ENCODE data around the gene CACNA1D.
"Not testable (repeated sequence)": the region's sequence is repeated elsewhere in the genome, so short reads cannot be mapped to it uniquely, and the experiment has no call there.

The CACNA1D gene

GRCh38 chr3:53661480-53661879, 167.1 kb downstream of the CACNA1D start:
- Histone ChIP-seq H3K27ac (ENCODE audit: insufficient read depth, low read depth, low read length, poor library complexity, severe bottlenecking) (no peak overlapping the region), H3K4me3 (ENCODE audit: insufficient read depth, low read depth, low read length) (no peak overlapping the region), H3K9me3 (ENCODE audit: control insufficient read depth, low read length) (no peaks in the 10 kb centered on the region), H3K4me1 (ENCODE audit: control insufficient read depth, insufficient read depth, low read length) (no peaks in the 10 kb centered on the region), H3K27me3 (ENCODE audit: control insufficient read depth, insufficient read depth, low read length, poor library complexity, severe bottlenecking) (no peaks in the 10 kb centered on the region), H3K36me3 (ENCODE audit: control insufficient read depth, insufficient read depth, low read length) (no peaks in the 10 kb centered on the region)
- 98 to 100% methylated on average over 4 to 5 of the region's 5 CpGs for WGBS, 2 experiments

- not testable (repeated sequence) for H3K36me3 ChIP-seq (ENCODE audit: control insufficient read depth, insufficient read depth, low read length); H3K27me3 ChIP-seq (ENCODE audit: control insufficient read depth, insufficient read depth, low read length, poor library complexity, severe bottlenecking); H3K9me3 ChIP-seq (ENCODE audit: control insufficient read depth, low read length); H3K4me1 ChIP-seq (ENCODE audit: control insufficient read depth, insufficient read depth, low read length); H3K27ac ChIP-seq (ENCODE audit: insufficient read depth, low read depth, low read length, poor library complexity, severe bottlenecking); H3K4me3 ChIP-seq (ENCODE audit: insufficient read depth, low read depth, low read length)
- WGBS, 2 experiments: 93 to 94% methylated on average over 4 of the region's 4 CpGs
Observed at GRCh38 chr3:53664812-53665211, 170.4 kb downstream of the CACNA1D start.

- Histone ChIP-seq H3K27me3 (ENCODE audit: control insufficient read depth, insufficient read depth, low read length, poor library complexity, severe bottlenecking) (no peaks in the 10 kb centered on the region), H3K9me3 (ENCODE audit: control insufficient read depth, low read length) (no peaks in the 10 kb centered on the region), H3K4me3 (ENCODE audit: insufficient read depth, low read depth, low read length) (no peak overlapping the region), H3K4me1 (ENCODE audit: control insufficient read depth, insufficient read depth, low read length) (no peaks in the 10 kb centered on the region), H3K27ac (ENCODE audit: insufficient read depth, low read depth, low read length, poor library complexity, severe bottlenecking) (no peak overlapping the region), H3K36me3 (ENCODE audit: control insufficient read depth, insufficient read depth, low read length) (no peaks in the 10 kb centered on the region)
- 90 to 91% methylated on average over 12 of the region's 12 CpGs for WGBS, 2 experiments
Observed at GRCh38 chr3:53665608-53666425, 171.4 kb downstream of the CACNA1D start.

- H3K36me3 ChIP-seq (ENCODE audit: control insufficient read depth, insufficient read depth, low read length): no peaks in the 10 kb centered on the region
- no peaks in the 10 kb centered on the region for H3K4me1 ChIP-seq (ENCODE audit: control insufficient read depth, insufficient read depth, low read length)
- no peaks in the 10 kb centered on the region for H3K9me3 ChIP-seq (ENCODE audit: control insufficient read depth, low read length)
- no peak overlapping the region for H3K27ac ChIP-seq (ENCODE audit: insufficient read depth, low read depth, low read length, poor library complexity, severe bottlenecking)
- H3K4me3 ChIP-seq (ENCODE audit: insufficient read depth, low read depth, low read length): no peak overlapping the region
- H3K27me3 ChIP-seq (ENCODE audit: control insufficient read depth, insufficient read depth, low read length, poor library complexity, severe bottlenecking): no peaks in the 10 kb centered on the region
- WGBS, 2 experiments: 33 to 38% methylated on average over 2 of the region's 2 CpGs
Observed at GRCh38 chr3:53668872-53669271, 174.5 kb downstream of the CACNA1D start.

GRCh38 chr3:53670721-53671120, 176.3 kb downstream of the CACNA1D start:
- Histone ChIP-seq H3K36me3 (ENCODE audit: control insufficient read depth, insufficient read depth, low read length) (no peaks in the 10 kb centered on the region), H3K27me3 (ENCODE audit: control insufficient read depth, insufficient read depth, low read length, poor library complexity, severe bottlenecking) (no peaks in the 10 kb centered on the region), H3K27ac (ENCODE audit: insufficient read depth, low read depth, low read length, poor library complexity, severe bottlenecking) (no peak overlapping the region), H3K4me3 (ENCODE audit: insufficient read depth, low read depth, low read length) (no peak overlapping the region), H3K4me1 (ENCODE audit: control insufficient read depth, insufficient read depth, low read length) (no peaks in the 10 kb centered on the region), H3K9me3 (ENCODE audit: control insufficient read depth, low read length) (no peaks in the 10 kb centered on the region)
- 88 to 94% methylated on average over 3 of the region's 3 CpGs for WGBS, 2 experiments

GRCh38 chr3:53671192-53671960, 177.0 kb downstream of the CACNA1D start:
- WGBS, 2 experiments: 86 to 91% methylated on average over 5 of the region's 5 CpGs
- Histone ChIP-seq H3K27ac (ENCODE audit: insufficient read depth, low read depth, low read length, poor library complexity, severe bottlenecking) (no peak overlapping the region), H3K4me3 (ENCODE audit: insufficient read depth, low read depth, low read length) (no peak overlapping the region), H3K9me3 (ENCODE audit: control insufficient read depth, low read length) (no peaks in the 10 kb centered on the region), H3K4me1 (ENCODE audit: control insufficient read depth, insufficient read depth, low read length) (no peaks in the 10 kb centered on the region), H3K36me3 (ENCODE audit: control insufficient read depth, insufficient read depth, low read length) (no peaks in the 10 kb centered on the region), H3K27me3 (ENCODE audit: control insufficient read depth, insufficient read depth, low read length, poor library complexity, severe bottlenecking) (no peaks in the 10 kb centered on the region)

- no peak overlapping the region for H3K27ac ChIP-seq (ENCODE audit: insufficient read depth, low read depth, low read length, poor library complexity, severe bottlenecking)
- H3K4me3 ChIP-seq (ENCODE audit: insufficient read depth, low read depth, low read length): no peak overlapping the region
- WGBS, 2 experiments: 93 to 100% methylated on average over 1 of the region's 1 CpG
- no peaks in the 10 kb centered on the region for H3K27me3 ChIP-seq (ENCODE audit: control insufficient read depth, insufficient read depth, low read length, poor library complexity, severe bottlenecking)
- no peaks in the 10 kb centered on the region for H3K36me3 ChIP-seq (ENCODE audit: control insufficient read depth, insufficient read depth, low read length)
- H3K9me3 ChIP-seq (ENCODE audit: control insufficient read depth, low read length): no peaks in the 10 kb centered on the region
- H3K4me1 ChIP-seq (ENCODE audit: control insufficient read depth, insufficient read depth, low read length): no peaks in the 10 kb centered on the region
Observed at GRCh38 chr3:53671961-53672299, 177.5 kb downstream of the CACNA1D start.

- H3K27ac ChIP-seq (ENCODE audit: insufficient read depth, low read depth, low read length, poor library complexity, severe bottlenecking): no peak overlapping the region
- 92 to 94% methylated on average over 5 of the region's 5 CpGs for WGBS, 2 experiments
- H3K36me3 ChIP-seq (ENCODE audit: control insufficient read depth, insufficient read depth, low read length): no peaks in the 10 kb centered on the region
- H3K4me3 ChIP-seq (ENCODE audit: insufficient read depth, low read depth, low read length): no peak overlapping the region
- H3K27me3 ChIP-seq (ENCODE audit: control insufficient read depth, insufficient read depth, low read length, poor library complexity, severe bottlenecking): no peaks in the 10 kb centered on the region
- H3K4me1 ChIP-seq (ENCODE audit: control insufficient read depth, insufficient read depth, low read length): no peaks in the 10 kb centered on the region
- H3K9me3 ChIP-seq (ENCODE audit: control insufficient read depth, low read length): no peaks in the 10 kb centered on the region
Observed at GRCh38 chr3:53672981-53673380, 178.6 kb downstream of the CACNA1D start.

GRCh38 chr3:53673722-53674350, 179.4 kb downstream of the CACNA1D start:
- Histone ChIP-seq H3K4me1 (ENCODE audit: control insufficient read depth, insufficient read depth, low read length) (no peaks in the 10 kb centered on the region), H3K9me3 (ENCODE audit: control insufficient read depth, low read length) (no peaks in the 10 kb centered on the region), H3K4me3 (ENCODE audit: insufficient read depth, low read depth, low read length) (no peak overlapping the region), H3K27ac (ENCODE audit: insufficient read depth, low read depth, low read length, poor library complexity, severe bottlenecking) (no peak overlapping the region), H3K27me3 (ENCODE audit: control insufficient read depth, insufficient read depth, low read length, poor library complexity, severe bottlenecking) (no peaks in the 10 kb centered on the region), H3K36me3 (ENCODE audit: control insufficient read depth, insufficient read depth, low read length) (no peaks in the 10 kb centered on the region)
- WGBS, 2 experiments: 90 to 93% methylated on average over 9 to 10 of the region's 10 CpGs

- Histone ChIP-seq H3K27me3 (ENCODE audit: control insufficient read depth, insufficient read depth, low read length, poor library complexity, severe bottlenecking) (no peaks in the 10 kb centered on the region), H3K36me3 (ENCODE audit: control insufficient read depth, insufficient read depth, low read length) (no peaks in the 10 kb centered on the region), H3K9me3 (ENCODE audit: control insufficient read depth, low read length) (no peaks in the 10 kb centered on the region), H3K4me3 (ENCODE audit: insufficient read depth, low read depth, low read length) (no peak overlapping the region), H3K4me1 (ENCODE audit: control insufficient read depth, insufficient read depth, low read length) (no peaks in the 10 kb centered on the region), H3K27ac (ENCODE audit: insufficient read depth, low read depth, low read length, poor library complexity, severe bottlenecking) (no peak overlapping the region)
- 81 to 90% methylated on average over 8 of the region's 8 CpGs for WGBS, 2 experiments
Observed at GRCh38 chr3:53674582-53674981, 180.2 kb downstream of the CACNA1D start.
